Gastroesophageal sphincter (tissue), 4 donors: ENCODE data around the gene CTTNBP2. TPM values are rescaled to one million over a fixed set of nuclear protein-coding genes. Genes with fewer than 3 reads are reported as not detected.

Experiments used
- ATAC-seq: fragments of 150-250 bp; one replicate; pipeline ENCODE4 v1.9.1; 2016; ENCODE audit warnings: mild to moderate bottlenecking, moderate library complexity
- H3K27ac ChIP-seq, 4 donors: fragments of 200-600 bp; sonication (generic) in 3 of 4; 1 replicate in 3 of 4; 2 replicates in 1 of 4; pipeline ENCODE4 v1.5.1; 2016 to 2019
- H3K27me3 ChIP-seq: fragments of 200-600 bp; sonication (generic); one replicate; pipeline ENCODE4 v1.5.1; 2019
- H3K36me3 ChIP-seq, 2 donors: fragments of 200-600 bp; sonication (generic); one replicate each; pipeline ENCODE4 v1.5.1; 2019; ENCODE audit warnings: control low read depth in 1 of 2
- H3K4me1 ChIP-seq, 3 donors: fragments of 200-600 bp; sonication (generic); 1 replicate in 2 of 3; 2 replicates in 1 of 3; pipeline ENCODE4 v1.5.1; 2016 to 2019; ENCODE audit warnings: control low read depth in 2 of 3
- H3K4me3 ChIP-seq, 2 donors: fragments of 200-600 bp; sonication (generic); one replicate each; pipeline ENCODE4 v1.5.1; 2019; ENCODE audit warnings: mild to moderate bottlenecking in 1 of 2, moderate library complexity in 1 of 2
- H3K9me3 ChIP-seq, 3 donors: fragments of 200-600 bp; sonication (generic); one replicate each; pipeline ENCODE4 v1.5.1; 2017 to 2019; ENCODE audit warnings: control low read depth in 2 of 3
- EP300 ChIP-seq: sonication (generic); formaldehyde crosslinking; IDR thresholded peaks from one replicate; pipeline ENCODE4 v1.6.1; 2017; ENCODE audit warnings: antibody characterized with exemption, mild to moderate bottlenecking
- POLR2A ChIP-seq, 2 donors: fragments of 450-650 bp; IDR thresholded peaks; one replicate each; pipeline ENCODE4 v1.6.1; 2017; ENCODE audit warnings: antibody characterized with exemption in 2 of 2, mild to moderate bottlenecking in 2 of 2, moderate library complexity in 1 of 2
- POLR2AphosphoS5 ChIP-seq: sonication (generic); formaldehyde crosslinking; IDR thresholded peaks from one replicate; pipeline ENCODE4 v1.6.1; 2017; ENCODE audit warnings: antibody characterized with exemption
- WGBS, 2 donors: methylation state at CpG; one replicate each; pipeline ENCODE4 v1.1.5; 2018; ENCODE audit warnings: low coverage in 1 of 2; 5-methylcytosine and 5-hydroxymethylcytosine counted together
- total RNA-seq, 4 donors: library from RNA; depleted of rRNA; stranded (reverse); fragments of >200 nt; gene quantifications; one replicate each; pipeline ENCODE4 v1.1.0, GENCODE V29; 2016
- TF ChIP-seq, protein P1 (sequence below), 4 experiments: fragments of 200-600 bp in 2 of 4; fragments of 450-650 bp in 2 of 4; sonication (generic) in 1 of 4; IDR thresholded peaks; one replicate each; pipeline ENCODE4 v1.5.1; 2017 to 2019; ENCODE audit warnings: antibody characterized with exemption in 4 of 4, mild to moderate bottlenecking in 2 of 4, moderate library complexity in 2 of 4

The CTTNBP2 gene
- total RNA-seq, 4 donors from 2014 or later = 6.1 to 17.4 (median 13.8) TPM

DNA sequence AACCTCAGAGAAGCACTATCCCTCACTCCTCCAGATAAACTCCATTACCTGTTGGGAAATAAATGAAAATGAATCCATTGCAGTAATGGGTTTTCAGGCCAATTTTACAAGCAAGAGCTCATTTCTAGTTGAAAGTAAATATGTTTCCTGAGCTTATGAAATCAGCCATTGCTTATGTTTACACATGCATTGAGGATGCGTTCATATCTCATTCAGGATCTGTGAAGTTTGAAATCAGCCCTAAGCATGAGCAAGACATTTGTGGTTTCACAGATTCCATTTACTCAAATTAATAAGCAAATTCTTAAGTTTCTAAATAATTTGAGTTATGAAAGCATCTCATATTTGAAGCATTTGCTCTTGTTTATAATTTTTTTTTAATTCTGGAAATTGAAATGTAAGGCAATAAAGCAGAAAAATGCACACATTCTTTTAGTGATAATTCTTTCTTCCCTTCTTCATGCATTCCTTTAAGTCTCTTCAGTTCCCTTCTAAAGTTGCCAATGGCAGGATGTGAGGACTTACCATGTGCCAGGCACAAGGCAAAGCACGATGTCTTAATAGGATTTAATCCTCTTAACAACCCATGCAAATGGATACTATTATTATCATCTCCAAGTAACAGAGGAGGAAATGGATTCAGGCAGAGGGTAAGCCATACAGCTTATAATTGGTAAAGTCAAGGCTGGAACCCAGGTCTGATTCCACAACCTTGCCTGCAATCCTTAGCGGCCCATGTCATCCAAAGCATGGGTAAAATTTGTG is 35.0 kb upstream of the CTTNBP2 start:
- 88 to 91% methylated on average over 1 to 3 of the region's 3 CpGs for WGBS, 2 donors
- Histone ChIP-seq H3K4me3 (no peak overlapping the region), H3K4me1 (no peaks in the 10 kb centered on the region), H3K36me3 (no peaks in the 10 kb centered on the region), H3K27me3 (no peaks in the 10 kb centered on the region), H3K27ac (no peak overlapping the region), H3K9me3 (no peaks in the 10 kb centered on the region)
- no peak for ATAC-seq
- TF ChIP-seq POLR2A (IDR thresholded peaks at IDR 0.05) (no peak), POLR2AphosphoS5 (no peak), EP300 (no peak)
- TF ChIP-seq, protein P1, sequence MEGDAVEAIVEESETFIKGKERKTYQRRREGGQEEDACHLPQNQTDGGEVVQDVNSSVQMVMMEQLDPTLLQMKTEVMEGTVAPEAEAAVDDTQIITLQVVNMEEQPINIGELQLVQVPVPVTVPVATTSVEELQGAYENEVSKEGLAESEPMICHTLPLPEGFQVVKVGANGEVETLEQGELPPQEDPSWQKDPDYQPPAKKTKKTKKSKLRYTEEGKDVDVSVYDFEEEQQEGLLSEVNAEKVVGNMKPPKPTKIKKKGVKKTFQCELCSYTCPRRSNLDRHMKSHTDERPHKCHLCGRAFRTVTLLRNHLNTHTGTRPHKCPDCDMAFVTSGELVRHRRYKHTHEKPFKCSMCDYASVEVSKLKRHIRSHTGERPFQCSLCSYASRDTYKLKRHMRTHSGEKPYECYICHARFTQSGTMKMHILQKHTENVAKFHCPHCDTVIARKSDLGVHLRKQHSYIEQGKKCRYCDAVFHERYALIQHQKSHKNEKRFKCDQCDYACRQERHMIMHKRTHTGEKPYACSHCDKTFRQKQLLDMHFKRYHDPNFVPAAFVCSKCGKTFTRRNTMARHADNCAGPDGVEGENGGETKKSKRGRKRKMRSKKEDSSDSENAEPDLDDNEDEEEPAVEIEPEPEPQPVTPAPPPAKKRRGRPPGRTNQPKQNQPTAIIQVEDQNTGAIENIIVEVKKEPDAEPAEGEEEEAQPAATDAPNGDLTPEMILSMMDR (IDR thresholded peaks at IDR 0.05) = no peak

DNA sequence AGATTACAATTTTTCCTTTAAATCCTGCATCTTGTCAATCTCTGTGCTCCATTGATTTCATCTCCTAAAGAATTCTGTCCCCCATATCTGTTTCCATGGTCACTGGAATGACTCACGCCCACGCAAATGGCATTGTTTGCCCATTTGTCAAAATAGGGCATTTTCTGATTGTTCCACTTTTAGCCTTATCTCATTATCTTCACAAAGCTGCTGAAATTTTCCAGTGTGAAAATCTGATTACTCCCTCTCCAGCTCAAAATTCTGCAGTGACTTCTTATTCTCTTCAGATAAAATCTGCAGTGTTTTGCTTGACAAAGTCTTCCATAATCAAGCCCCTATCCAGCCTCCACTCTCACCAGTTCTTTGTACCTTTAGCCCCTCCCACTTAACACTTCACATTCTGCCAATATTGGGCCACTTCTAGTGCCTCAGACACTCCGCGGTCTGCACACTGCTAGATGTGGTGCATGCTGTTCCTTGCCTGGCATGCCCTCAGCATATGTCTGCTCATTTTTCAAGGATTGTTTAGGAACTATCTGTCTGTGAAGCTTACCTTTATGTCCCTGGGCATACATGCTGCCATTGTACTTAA is 33.9 kb upstream of the CTTNBP2 start:
- no peak overlapping the region for H3K27ac ChIP-seq
- WGBS, 2 donors = 43 to 68% methylated on average over 4 of the region's 4 CpGs
- no peak for ATAC-seq
- TF ChIP-seq POLR2A (IDR thresholded peaks at IDR 0.05) (no peak), EP300 (no peak)
- H3K9me3 ChIP-seq = no peaks in the 10 kb centered on the region
- H3K27me3 ChIP-seq = no peaks in the 10 kb centered on the region
- no peaks in the 10 kb centered on the region for H3K4me1 ChIP-seq
- H3K4me3 ChIP-seq = no peak overlapping the region
- no peaks in the 10 kb centered on the region for H3K36me3 ChIP-seq

DNA sequence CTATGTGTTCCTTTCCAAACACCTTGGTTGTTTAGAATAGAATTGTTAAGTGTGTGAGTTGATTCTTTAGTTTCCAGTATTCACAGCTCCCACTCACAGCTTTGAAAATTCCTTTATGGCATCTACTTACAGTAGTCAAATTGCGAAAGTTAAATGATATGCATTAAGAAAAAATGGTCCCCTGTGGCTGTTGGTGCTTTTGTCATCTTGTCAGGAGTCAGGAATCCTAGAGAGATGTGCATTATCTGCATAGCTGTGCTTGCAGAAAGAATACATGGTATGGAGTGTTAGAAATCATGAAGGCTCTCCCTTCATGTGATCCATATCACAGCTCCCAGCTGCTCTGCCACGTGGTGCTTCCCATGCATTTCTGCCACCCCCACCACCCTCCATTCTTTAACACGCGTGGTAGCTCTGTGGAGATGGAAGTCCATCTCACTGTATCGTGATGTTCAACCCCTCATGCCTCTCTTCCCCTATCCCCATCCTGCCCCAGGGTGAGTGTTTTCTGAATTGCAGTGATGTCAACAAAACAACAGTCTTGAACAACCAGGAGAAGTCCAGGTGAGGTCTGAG is 29.2 kb upstream of the CTTNBP2 start:
- H3K27me3 ChIP-seq = no peaks in the 10 kb centered on the region
- no peak for TF ChIP-seq EP300
- TF ChIP-seq POLR2A (IDR thresholded peaks at IDR 0.05) = no peak
- H3K36me3 ChIP-seq = no peaks in the 10 kb centered on the region
- H3K4me1 ChIP-seq = no peaks in the 10 kb centered on the region
- WGBS, 2 donors = 65 to 67% methylated on average over 2 to 3 of the region's 5 CpGs
- H3K27ac ChIP-seq = no peak overlapping the region
- ATAC-seq = no peak
- H3K9me3 ChIP-seq = no peaks in the 10 kb centered on the region
- H3K4me3 ChIP-seq = no peak overlapping the region

DNA sequence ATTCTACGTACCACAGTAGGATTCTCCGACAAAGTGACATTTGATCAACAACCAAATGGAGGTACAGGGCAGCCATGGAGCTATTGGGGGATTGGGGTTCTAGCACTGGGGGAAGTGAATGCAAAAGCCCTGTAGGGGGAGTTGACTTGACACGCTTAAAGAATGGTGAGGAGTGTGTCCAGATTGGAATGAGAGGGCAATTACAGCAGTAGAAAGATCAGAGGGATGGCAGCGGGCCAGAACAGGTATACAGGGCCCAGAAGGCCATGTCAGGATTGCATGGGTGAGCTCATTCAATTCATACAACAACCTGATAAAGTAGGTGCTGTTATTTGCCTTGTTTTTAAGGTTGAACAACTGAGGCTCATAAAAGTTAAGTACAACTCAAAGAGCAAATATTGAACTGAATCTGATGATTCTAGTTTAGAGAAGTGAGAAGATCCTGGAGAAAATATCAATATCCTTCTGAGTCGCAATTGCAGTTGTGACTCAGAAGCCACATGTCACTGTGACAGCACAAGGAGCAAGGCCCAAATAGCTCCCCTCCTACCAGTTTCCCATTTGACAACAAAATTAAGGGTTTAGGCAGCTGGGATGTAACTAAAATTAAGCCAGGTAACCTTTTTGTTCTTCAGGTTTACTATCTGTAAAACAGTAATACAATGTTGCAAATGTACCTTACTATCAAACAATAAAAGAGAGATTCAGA is 28.0 kb upstream of the CTTNBP2 start:
- Histone ChIP-seq H3K27ac (no peak overlapping the region), H3K4me3 (no peak overlapping the region), H3K4me1 (no peaks in the 10 kb centered on the region), H3K36me3 (no peaks in the 10 kb centered on the region), H3K27me3 (no peaks in the 10 kb centered on the region), H3K9me3 (no peaks in the 10 kb centered on the region)
- TF ChIP-seq POLR2AphosphoS5 (no peak), POLR2A (IDR thresholded peaks at IDR 0.05) (no peak)
- ATAC-seq = no peak
- 80 to 95% methylated on average over 4 to 5 of the region's 5 CpGs for WGBS, 2 donors

DNA sequence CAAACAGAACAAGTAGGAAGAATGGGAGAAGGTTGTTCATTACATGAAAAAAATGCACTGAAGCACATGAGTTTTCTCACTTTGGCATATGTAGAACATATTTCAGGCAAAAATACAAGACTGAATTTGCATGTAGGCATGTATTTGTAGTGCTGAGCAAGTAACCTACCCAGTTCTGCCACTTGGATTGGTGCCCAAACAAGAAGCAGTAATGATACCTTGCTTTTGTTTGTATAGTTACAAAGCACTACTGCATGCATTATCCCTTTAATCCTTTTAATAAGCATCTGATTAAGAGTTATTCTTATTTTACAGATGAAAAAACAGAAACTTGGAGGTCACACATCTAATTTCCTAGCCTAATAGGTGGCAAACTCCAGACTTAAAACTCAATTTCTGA is 23.1 kb upstream of the CTTNBP2 start:
- ATAC-seq = no peak

DNA sequence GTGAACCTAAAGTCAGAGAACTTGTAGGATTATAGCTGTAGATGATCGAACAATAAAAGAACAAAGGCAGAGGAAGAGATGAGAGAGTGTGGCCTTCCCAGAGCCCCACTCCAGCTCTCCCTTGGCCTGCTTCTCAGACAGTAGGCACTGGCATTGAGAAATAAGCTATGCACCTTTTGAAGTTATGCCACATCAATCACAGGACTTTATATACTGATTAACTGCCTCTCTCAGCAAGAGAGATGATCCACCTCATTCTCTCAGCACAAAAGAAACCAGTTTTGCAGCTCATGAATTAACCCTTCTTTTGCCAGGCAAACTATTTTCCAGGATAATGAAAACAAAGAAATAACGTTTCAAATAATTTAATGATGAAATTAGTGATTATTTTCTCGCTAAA is 22.0 kb upstream of the CTTNBP2 start:
- no peak for TF ChIP-seq POLR2A (IDR thresholded peaks at IDR 0.05)
- TF ChIP-seq POLR2AphosphoS5 = no peak
- TF ChIP-seq, protein P1 (IDR thresholded peaks at IDR 0.05) = no peak
- TF ChIP-seq EP300 = no peak
- H3K36me3 ChIP-seq = no peaks in the 10 kb centered on the region
- WGBS, 2 donors = 88 to 93% methylated on average over 3 of the region's 3 CpGs
- H3K27ac ChIP-seq = no peak overlapping the region
- H3K9me3 ChIP-seq = no peaks in the 10 kb centered on the region
- no peak overlapping the region for H3K4me3 ChIP-seq
- H3K27me3 ChIP-seq = no peaks in the 10 kb centered on the region
- no peaks in the 10 kb centered on the region for H3K4me1 ChIP-seq
- ATAC-seq = no peak

More for the DNA sequence above, 23.1 kb upstream of the CTTNBP2 start:
- Histone ChIP-seq H3K27me3 (no peaks in the 10 kb centered on the region), H3K27ac (no peak overlapping the region), H3K36me3 (no peaks in the 10 kb centered on the region), H3K4me3 (no peak overlapping the region), H3K4me1 (no peaks in the 10 kb centered on the region), H3K9me3 (no peaks in the 10 kb centered on the region)
- TF ChIP-seq POLR2AphosphoS5 = no peak
- TF ChIP-seq EP300 = no peak
- no peak for TF ChIP-seq POLR2A (IDR thresholded peaks at IDR 0.05)
- TF ChIP-seq, protein P1 (IDR thresholded peaks at IDR 0.05) = no peak
